Adrenal gland (tissue), 12 donors: ENCODE results near the gene NPY2R. TPM values are rescaled to one million over a fixed set of nuclear protein-coding genes. Genes with fewer than 3 reads are reported as not detected.

Source experiments
- DNase-seq, 7 donors: peaks; one replicate each; pipeline ENCODE4 v3.0.0-alpha.2; 2019 to 2020
- H3K27ac ChIP-seq, 5 donors: fragments of 200-600 bp; sonication (generic) in 4 of 5; 1 replicate in 3 of 5; 2 replicates in 2 of 5; pipeline versions ENCODE4 v1.5.1 to v1.8.0; 2016 to 2020; ENCODE audit warnings: mild to moderate bottlenecking in 1 of 5
- H3K27me3 ChIP-seq: fragments of 200-600 bp; 2 replicates; pipeline ENCODE4 v1.8.0; 2021
- H3K36me3 ChIP-seq, 2 donors: fragments of 200-600 bp; replicated peaks in 1 of 2; 1 replicate in 1 of 2; 2 replicates in 1 of 2; pipeline versions ENCODE4 v1.5.1 to v1.8.0; 2018 to 2022
- H3K4me1 ChIP-seq, 2 donors: fragments of 200-600 bp; replicated peaks in 1 of 2; 1 replicate in 1 of 2; 2 replicates in 1 of 2; pipeline versions ENCODE4 v1.5.1 to v1.8.0; 2018 to 2021
- H3K4me3 ChIP-seq, 4 donors: fragments of 200-600 bp; sonication (generic) in 3 of 4; one replicate each; pipeline ENCODE4 v1.5.1; 2016 to 2018
- H3K9me3 ChIP-seq, 3 donors: fragments of 200-600 bp; sonication (generic) in 1 of 3; replicated peaks in 1 of 3; 1 replicate in 2 of 3; 2 replicates in 1 of 3; pipeline versions ENCODE4 v1.5.1 to v1.8.0; 2016 to 2021
- CTCF ChIP-seq, 6 experiments: fragments of 450-650 bp in 4 of 6; fragments of 200-600 bp in 2 of 6; sonication (generic) in 1 of 6; IDR thresholded peaks; 1 replicate in 5 of 6; 2 replicates in 1 of 6; pipeline versions ENCODE4 v1.5.1 to v1.8.0; 2016 to 2021; ENCODE audit warnings: antibody characterized with exemption in 6 of 6, mild to moderate bottlenecking in 2 of 6, moderate library complexity in 1 of 6
- POLR2A ChIP-seq, 2 donors: fragments of 450-650 bp; IDR thresholded peaks; one replicate each; pipeline ENCODE4 v1.6.1; 2017; ENCODE audit warnings: antibody characterized with exemption in 2 of 2, mild to moderate bottlenecking in 2 of 2, moderate library complexity in 1 of 2
- WGBS, 4 donors: extraction: QIAGEN DNeasy Blood & Tissue Kit in 2 of 4; methylation state at CpG; one replicate each; pipeline versions ENCODE4 v1.1.5 to v1.1.7; 2013 to 2017; 5-methylcytosine and 5-hydroxymethylcytosine counted together
- intact Hi-C, 2 donors: fragments of 100-400 bp; cut with DNase I; formaldehyde crosslinking; loops; one replicate each; pipeline versions ENCODE4 v1.14.1 to v1.15.0; 2022 to 2023
- polyA plus RNA-seq, 3 donors: library from polyadenylated mRNA; stranded (reverse); fragments of 200-250 nt in 2 of 3; fragments of 350-450 nt in 1 of 3; fragmentation: Illumina TruSeq in 1 of 3; extraction: RNeasy Lipid Tissue Mini Kit (QIAGEN cat#74804) in 1 of 3; gene quantifications; one replicate each; pipeline ENCODE4 v1.2.3, GENCODE V29; 2013 to 2014
- total RNA-seq, 9 donors: library from RNA; depleted of rRNA in 4 of 9; stranded (reverse); fragments of >200 nt in 4 of 9; fragments of 120-200 nt in 1 of 9; fragmentation: NEBNext Ultra II Directional in 1 of 9; extraction: Animal tissue kit (Norgen Biotek cat#: 25700) in 1 of 9; gene quantifications; one replicate each; pipeline versions ENCODE4 v1.1.0 to v1.2.4, GENCODE V29; 2013 to 2023
- donor health status: healthy with polysubstance abuse.
- donor health status: Bipolar disorder and iron deficiency.
- donor health status: DM: yes; HTN: yes; CAD: no.
- donor health status: DM: no; HTN: no; CAD: no.
- donor health status: DM: no; HTN: no; CAD: no.
- donor health status: DM: yes; HTN: yes; CAD: no.

The NPY2R gene
- total and polyA plus RNA-seq, 12 donors: 0.03 to 0.55 (median 0.12) TPM; not detected in 8

- Histone ChIP-seq H3K27ac (no peak overlapping the region), H3K4me3 (no peak overlapping the region), H3K27me3 (no peaks in the 10 kb centered on the region), H3K9me3 (no peaks in the 10 kb centered on the region), H3K4me1 (no peaks in the 10 kb centered on the region), H3K36me3 (no peaks in the 10 kb centered on the region)
- no peak for TF ChIP-seq POLR2A (IDR thresholded peaks at IDR 0.05)
- no peak for TF ChIP-seq CTCF (IDR thresholded peaks at IDR 0.05)
- intact Hi-C loops: no loop called here
- WGBS, 4 donors: 76 to 80% (median 77%) methylated on average over 4 of the region's 4 CpGs
- DNase-seq: no peak
Measured at GRCh38 chr4:155245105-155245504, 36.7 kb downstream of the NPY2R start.

GRCh38 chr4:155248002-155248896 is 39.8 kb downstream of the NPY2R start:
- no peak overlapping the region for H3K27ac ChIP-seq
- H3K27me3 ChIP-seq: no peaks in the 10 kb centered on the region
- H3K4me3 ChIP-seq: no peak overlapping the region
- H3K9me3 ChIP-seq: no peaks in the 10 kb centered on the region
- DNase-seq: no peak
- TF ChIP-seq CTCF (IDR thresholded peaks at IDR 0.05) (no peak), POLR2A (IDR thresholded peaks at IDR 0.05) (no peak)
- 62 to 66% (median 64%) methylated on average over 9 of the region's 9 CpGs for WGBS, 4 donors
- intact Hi-C loops: no loop called here
- no peaks in the 10 kb centered on the region for H3K4me1 ChIP-seq
- H3K36me3 ChIP-seq: no peaks in the 10 kb centered on the region

DNA sequence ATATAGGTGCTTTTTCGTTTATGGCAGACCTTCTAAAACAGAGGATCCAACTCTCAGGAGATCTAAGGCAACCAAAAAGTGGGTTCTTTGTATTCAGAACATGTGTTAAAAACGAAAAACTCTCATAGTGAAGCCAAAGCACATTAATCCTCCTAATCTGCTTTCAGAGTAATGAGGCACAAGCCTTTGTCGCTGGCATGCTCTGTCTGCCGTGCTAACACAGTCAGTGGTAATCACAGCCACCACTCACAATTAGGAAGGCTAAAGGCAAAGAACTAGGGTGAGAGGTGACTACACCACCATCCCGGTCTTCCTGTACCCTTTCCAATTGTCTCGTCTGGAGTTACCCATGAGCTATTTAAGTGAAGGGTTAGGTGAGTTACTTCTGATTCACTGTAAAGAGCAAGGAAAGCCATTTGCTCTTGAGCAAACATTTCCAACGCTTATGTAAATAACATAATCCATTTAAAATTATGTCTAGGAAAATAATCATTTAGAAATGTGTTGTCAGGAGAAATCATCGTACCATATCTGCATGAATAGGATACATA is 40.7 kb downstream of the NPY2R start:
- Histone ChIP-seq H3K9me3 (no peaks in the 10 kb centered on the region), H3K4me1 (no peaks in the 10 kb centered on the region), H3K36me3 (no peaks in the 10 kb centered on the region), H3K4me3 (no peak overlapping the region), H3K27me3 (no peaks in the 10 kb centered on the region), H3K27ac (no peak overlapping the region)
- 41 to 50% (median 46%) methylated on average over 8 of the region's 8 CpGs for WGBS, 4 donors
- TF ChIP-seq POLR2A (IDR thresholded peaks at IDR 0.05): no peak
- TF ChIP-seq CTCF (IDR thresholded peaks at IDR 0.05): no peak
- intact Hi-C loops: no loop called here
- no peak for DNase-seq

- intact Hi-C loops: no loop called here
Measured at GRCh38 chr4:155252327-155252726, 43.9 kb downstream of the NPY2R start.

More at GRCh38 chr4:155252327-155252726, 43.9 kb downstream of the NPY2R start:
- Histone ChIP-seq H3K9me3 (no peaks in the 10 kb centered on the region), H3K36me3 (no peaks in the 10 kb centered on the region), H3K4me1 (no peaks in the 10 kb centered on the region), H3K27ac (no peak overlapping the region), H3K4me3 (no peak overlapping the region), H3K27me3 (no peaks in the 10 kb centered on the region)
- DNase-seq: no peak
- 44 to 67% (median 52%) methylated on average over 1 of the region's 1 CpG for WGBS, 4 donors
- TF ChIP-seq POLR2A (IDR thresholded peaks at IDR 0.05) (no peak), CTCF (IDR thresholded peaks at IDR 0.05) (no peak)
